Measurements from ENCODE around the gene COPZ2.
A peak's percentile ranks its signal among the peaks of the same experiment; 100 is the strongest.
"Not testable (repeated sequence)": the region's sequence is repeated elsewhere in the genome, so short reads cannot be mapped to it uniquely, and the experiment has no call there.

The COPZ2 gene, protein sequence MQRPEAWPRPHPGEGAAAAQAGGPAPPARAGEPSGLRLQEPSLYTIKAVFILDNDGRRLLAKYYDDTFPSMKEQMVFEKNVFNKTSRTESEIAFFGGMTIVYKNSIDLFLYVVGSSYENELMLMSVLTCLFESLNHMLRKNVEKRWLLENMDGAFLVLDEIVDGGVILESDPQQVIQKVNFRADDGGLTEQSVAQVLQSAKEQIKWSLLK

DNA sequence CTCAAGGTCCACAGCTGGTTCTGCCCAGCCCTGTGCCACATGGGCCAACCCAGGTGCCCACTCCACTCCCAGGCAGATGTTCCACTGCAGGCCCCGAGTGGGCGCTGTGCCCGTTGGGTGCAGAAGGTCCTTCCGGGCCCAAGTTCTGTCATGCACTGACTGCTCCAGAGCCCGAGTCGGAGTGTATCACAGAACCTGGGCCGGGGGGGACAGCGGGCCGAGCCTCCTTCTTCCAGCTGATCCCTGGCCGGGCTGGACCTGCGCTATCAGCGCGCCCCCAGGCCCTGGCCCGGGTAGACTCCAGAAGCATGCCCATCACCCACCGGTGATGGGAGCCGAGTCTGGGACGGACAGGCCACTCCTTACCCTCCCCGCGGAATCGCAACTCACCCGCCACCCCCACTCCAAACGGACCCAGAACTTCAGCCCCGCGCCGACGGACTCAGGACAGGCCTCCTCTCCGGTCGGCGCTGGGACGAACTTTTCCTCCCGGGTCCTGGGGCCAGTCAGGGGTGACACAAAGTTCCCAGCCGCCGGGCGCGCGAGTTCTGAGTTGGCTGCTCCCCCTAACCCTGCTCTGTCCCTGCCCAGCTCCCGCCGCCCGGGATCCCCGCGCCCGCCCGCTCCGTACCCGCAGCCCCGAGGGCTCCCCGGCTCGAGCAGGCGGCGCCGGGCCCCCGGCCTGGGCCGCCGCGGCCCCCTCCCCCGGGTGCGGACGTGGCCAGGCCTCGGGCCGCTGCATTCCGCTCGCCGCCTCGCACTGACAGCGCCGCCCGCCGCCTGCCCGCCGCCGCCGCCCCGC lies at the start of gene COPZ2:
Gene COPZ2, minus strand, starts transcription at position 762 of the 802 bp plus-strand sequence. Its CDS starts 20 bp downstream, at position 742.
- H3K4me3 ChIP-seq (ENCODE audit: low read depth, low read length): peak within 1 kb of the TSS; percentile 76
- CTCF ChIA-PET: interaction anchor here (0.8 to 4.8 kb wide), 12 partner anchors 8 to 61 kb away, joined by 3 to 83 read pairs (median 10); partner anchors contain the start of gene NFE2L1
- POLR2A ChIA-PET: interaction anchor here (3.5 to 4.0 kb wide), 2 partner anchors 11 to 12 kb away, joined by 21 to 27 read pairs; partner anchors contain the start of gene NFE2L1
- no peak for DNase-seq (ENCODE audit: low read depth, low spot score)
- TF ChIP-seq, protein P1, sequence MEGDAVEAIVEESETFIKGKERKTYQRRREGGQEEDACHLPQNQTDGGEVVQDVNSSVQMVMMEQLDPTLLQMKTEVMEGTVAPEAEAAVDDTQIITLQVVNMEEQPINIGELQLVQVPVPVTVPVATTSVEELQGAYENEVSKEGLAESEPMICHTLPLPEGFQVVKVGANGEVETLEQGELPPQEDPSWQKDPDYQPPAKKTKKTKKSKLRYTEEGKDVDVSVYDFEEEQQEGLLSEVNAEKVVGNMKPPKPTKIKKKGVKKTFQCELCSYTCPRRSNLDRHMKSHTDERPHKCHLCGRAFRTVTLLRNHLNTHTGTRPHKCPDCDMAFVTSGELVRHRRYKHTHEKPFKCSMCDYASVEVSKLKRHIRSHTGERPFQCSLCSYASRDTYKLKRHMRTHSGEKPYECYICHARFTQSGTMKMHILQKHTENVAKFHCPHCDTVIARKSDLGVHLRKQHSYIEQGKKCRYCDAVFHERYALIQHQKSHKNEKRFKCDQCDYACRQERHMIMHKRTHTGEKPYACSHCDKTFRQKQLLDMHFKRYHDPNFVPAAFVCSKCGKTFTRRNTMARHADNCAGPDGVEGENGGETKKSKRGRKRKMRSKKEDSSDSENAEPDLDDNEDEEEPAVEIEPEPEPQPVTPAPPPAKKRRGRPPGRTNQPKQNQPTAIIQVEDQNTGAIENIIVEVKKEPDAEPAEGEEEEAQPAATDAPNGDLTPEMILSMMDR (IDR thresholded peaks at IDR 0.05; ENCODE audit: insufficient read depth, low read length, missing control alignments): peak; percentile 81

DNA sequence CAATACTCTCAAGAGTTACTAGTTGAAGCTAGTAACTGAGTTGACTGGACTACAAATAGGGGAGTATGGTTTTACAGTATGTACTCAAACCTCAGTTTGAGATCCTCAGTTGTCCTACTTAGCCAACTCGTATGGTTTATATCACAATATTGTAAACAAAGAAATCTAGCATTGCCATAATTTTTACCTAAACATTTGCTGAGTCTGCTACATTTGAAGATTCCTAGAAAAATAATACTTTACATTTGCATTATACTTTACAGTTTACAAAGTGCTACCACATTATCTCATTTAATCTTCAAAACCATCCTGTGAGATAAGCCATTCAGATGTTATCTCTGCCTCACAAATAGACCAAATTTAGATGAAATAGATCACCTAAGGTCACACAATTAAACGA lies 47.3 kb upstream of the COPZ2 start:
- TF ChIP-seq, protein P1 (IDR thresholded peaks at IDR 0.05; ENCODE audit: insufficient read depth, low read length, missing control alignments): no peak
- H3K4me3 ChIP-seq (ENCODE audit: low read depth, low read length): no peak overlapping the region
- no peak for DNase-seq (ENCODE audit: low read depth, low spot score)
- POLR2A ChIA-PET: no interaction called here
- CTCF ChIA-PET: interaction anchor here (1.0 to 6.4 kb wide), 6 partner anchors 10 to 59 kb away, joined by 3 to 50 read pairs (median 14); no protein-coding TSS in a partner anchor

DNA sequence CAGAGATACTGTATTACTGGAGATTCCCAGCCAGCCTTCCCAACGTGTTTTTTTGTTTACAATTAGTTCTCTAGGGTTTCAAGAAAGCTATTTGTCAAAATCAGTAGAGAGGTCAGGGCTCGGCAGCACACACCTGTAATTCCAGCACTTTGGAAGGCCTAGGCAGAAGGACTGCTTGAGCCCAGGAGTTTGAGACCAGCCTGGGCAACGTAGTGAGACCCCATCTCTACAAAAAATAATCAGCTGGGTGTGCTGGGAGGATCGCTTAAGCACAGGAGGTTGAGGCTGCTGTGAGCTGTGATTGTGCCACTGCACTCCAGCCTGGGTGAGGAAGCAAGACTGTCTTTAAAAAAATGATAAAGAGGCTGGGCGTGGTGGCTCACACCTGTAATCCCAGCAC lies 44.3 kb upstream of the COPZ2 start:
- no peak overlapping the region for H3K4me3 ChIP-seq (ENCODE audit: low read depth, low read length)
- ChIA-PET POLR2A (no interaction called here), CTCF (interaction anchor here (0.9 to 13.6 kb wide), 14 partner anchors 8 to 103 kb away, joined by 3 to 305 read pairs (median 8); no protein-coding TSS in a partner anchor)
- DNase-seq (ENCODE audit: low read depth, low spot score): no peak
- TF ChIP-seq, protein P1 (IDR thresholded peaks at IDR 0.05; ENCODE audit: insufficient read depth, low read length, missing control alignments): no peak

DNA sequence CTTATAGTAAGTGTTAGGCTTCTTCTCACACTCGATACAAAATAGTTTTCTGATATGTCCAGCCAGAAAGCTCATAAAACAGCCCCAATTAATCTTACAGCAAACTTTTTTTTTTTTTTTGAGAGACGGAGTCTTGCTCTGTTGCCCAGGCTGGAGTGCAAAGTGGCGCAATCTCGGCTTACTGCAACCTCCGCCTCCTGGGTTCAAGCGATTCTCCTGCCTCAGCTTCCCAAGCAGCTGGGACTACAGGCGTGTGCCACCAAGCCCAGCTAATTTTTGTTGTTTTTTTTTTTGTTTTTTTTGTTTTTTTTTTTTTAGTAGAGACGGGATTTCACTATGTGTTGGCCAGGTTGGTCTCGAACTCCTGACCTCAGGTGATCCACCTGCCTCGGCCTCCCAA lies 39.6 kb upstream of the COPZ2 start:
- CTCF ChIA-PET: interaction anchor here (1.0 to 13.6 kb wide), 10 partner anchors 9 to 53 kb away, joined by 3 to 305 read pairs (median 4); partner anchors contain the start of gene COPZ2
- DNase-seq (ENCODE audit: low read depth, low spot score); POLR2A ChIA-PET; H3K4me3 ChIP-seq (ENCODE audit: low read depth, low read length): not testable (repeated sequence)

DNA sequence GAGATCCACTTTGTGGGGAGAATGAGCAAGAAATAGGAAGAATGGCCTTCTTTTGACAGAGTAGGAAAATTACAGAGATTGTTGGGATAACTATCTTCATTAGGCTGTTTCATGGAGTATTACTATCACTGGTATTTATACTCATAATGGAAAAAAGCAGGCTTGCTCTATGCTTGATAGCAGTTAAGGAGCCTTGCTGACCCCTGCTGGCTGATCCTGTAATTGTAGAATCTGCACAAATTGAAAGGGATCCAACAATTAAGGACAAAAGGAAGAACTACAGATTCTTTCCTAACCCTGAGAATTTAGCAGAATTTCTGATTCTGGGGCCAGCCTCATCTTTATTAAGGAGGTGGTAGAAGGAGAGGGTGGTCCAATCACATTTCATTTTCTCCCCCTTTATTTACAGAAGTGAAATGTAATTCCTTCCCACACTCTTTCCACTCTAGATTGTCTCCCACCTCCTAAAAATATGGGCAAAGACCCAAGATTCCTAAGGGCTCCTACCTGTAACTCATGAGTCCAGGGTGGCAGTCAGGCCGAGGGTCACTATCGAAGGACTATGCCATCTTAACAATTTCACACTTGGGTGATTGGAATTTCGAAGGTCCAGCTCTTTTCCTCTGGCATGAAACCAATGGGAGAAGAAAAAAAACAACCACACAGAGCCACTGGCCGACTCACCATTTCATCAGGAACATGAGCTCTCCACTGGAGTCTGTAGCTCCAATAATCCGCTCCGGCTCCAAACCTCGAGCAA lies 36.9 kb upstream of the COPZ2 start:
- CTCF ChIA-PET: interaction anchor here (0.6 to 13.6 kb wide), 38 partner anchors 9 to 98 kb away, joined by 3 to 305 read pairs (median 6); partner anchors contain the start of genes COPZ2, NFE2L1 and SNX11
- DNase-seq (ENCODE audit: low read depth, low spot score): peak; percentile 52
- no peak overlapping the region for H3K4me3 ChIP-seq (ENCODE audit: low read depth, low read length)
- TF ChIP-seq, protein P1 (IDR thresholded peaks at IDR 0.05; ENCODE audit: insufficient read depth, low read length, missing control alignments): peak; percentile 56
- POLR2A ChIA-PET: interaction anchor here (1.2 kb wide), 2 partner anchors 26 to 49 kb away, joined by 4 to 5 read pairs; no protein-coding TSS in a partner anchor

DNA sequence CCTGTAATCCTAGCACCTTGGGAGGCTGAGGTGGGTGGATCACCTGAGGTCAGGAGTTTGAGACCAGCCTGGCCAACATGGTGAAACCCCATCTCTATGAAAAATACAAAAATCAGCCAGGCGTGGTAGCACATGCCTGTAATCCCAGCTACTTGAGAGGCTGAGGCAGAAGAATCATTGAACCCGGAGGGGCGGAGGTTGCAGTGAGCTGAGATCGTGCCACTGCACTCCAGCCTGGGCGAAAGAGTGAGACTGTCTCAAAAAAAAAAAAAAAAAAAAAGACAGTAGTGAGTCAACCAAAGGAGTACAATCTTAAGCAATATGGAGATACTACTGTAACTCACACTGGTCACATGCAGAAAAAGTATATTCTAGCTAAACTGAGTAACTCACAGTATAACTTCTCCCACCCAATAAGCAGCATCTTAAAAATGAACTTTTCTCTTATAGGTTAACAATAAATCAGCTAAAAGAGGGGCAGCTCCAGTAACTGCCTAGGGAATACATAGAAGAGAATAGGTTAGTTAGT lies 36.0 kb upstream of the COPZ2 start:
- POLR2A ChIA-PET: interaction anchor here (0.6 to 1.2 kb wide), 3 partner anchors 25 to 49 kb away, joined by 3 to 5 read pairs (median 4); no protein-coding TSS in a partner anchor
- CTCF ChIA-PET: interaction anchor here (0.8 to 13.6 kb wide), 26 partner anchors 8 to 95 kb away, joined by 3 to 305 read pairs (median 6); partner anchors contain the start of genes COPZ2 and SNX11
- not testable (repeated sequence) for DNase-seq (ENCODE audit: low read depth, low spot score); H3K4me3 ChIP-seq (ENCODE audit: low read depth, low read length)

DNA sequence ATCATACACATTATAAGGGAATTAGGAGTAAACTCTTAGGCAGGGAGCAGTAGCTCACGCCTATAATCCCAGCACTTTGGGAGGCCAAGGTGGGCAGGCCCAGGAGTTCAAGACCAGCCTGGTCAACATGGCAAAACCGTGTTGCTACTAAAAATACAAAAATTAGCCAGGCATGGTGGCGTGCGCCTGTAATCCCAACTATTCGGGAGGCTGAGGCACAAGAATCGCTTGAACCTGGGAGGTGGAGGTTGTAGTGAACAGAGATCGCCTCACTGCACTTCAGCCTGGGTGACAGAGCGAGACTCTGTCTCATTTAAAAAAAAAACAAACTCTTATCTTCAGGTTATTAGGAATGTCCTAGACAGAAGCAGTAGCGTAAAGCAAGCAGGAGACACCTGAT lies 35.2 kb upstream of the COPZ2 start:
- not testable (repeated sequence) for H3K4me3 ChIP-seq (ENCODE audit: low read depth, low read length); DNase-seq (ENCODE audit: low read depth, low spot score)
- POLR2A ChIA-PET: interaction anchor here (1.2 kb wide), 1 partner anchor 48 kb away, joined by 5 read pairs; no protein-coding TSS in a partner anchor
- CTCF ChIA-PET: interaction anchor here (0.7 to 13.6 kb wide), 16 partner anchors 8 to 94 kb away, joined by 3 to 305 read pairs (median 10); partner anchors contain the start of gene COPZ2

Measured in AG04449 (cell line).